ENCODE results near the gene COL12A1. TPM values are rescaled to one million over a fixed set of nuclear protein-coding genes. Genes with fewer than 3 reads are reported as not detected.

Gene COL12A1
- total RNA-seq, 1 experiment from 2014 or later, result not detected

GRCh38 chr6:75150685-75151412, 55.0 kb downstream of the COL12A1 start:
- in situ Hi-C loops (cut with HindIII; ENCODE audit: low sequenced_read_pairs), result no loop called here

GRCh38 chr6:75149696-75150095, 56.2 kb downstream of the COL12A1 start:
- in situ Hi-C loops (cut with HindIII; ENCODE audit: low sequenced_read_pairs), result no loop called here
- DNase-seq (ENCODE audit: low spot score), result no peak

More at GRCh38 chr6:75150685-75151412, 55.0 kb downstream of the COL12A1 start:
- no peak for DNase-seq (ENCODE audit: low spot score)

GRCh38 chr6:75149240-75149639, 56.6 kb downstream of the COL12A1 start:
- DNase-seq (ENCODE audit: low spot score), result no peak
- in situ Hi-C loops (cut with HindIII; ENCODE audit: low sequenced_read_pairs), result no loop called here

- no peak for DNase-seq (ENCODE audit: low spot score)
- in situ Hi-C loops (cut with HindIII; ENCODE audit: low sequenced_read_pairs), result no loop called here
Observed at GRCh38 chr6:75147512-75147911, 58.3 kb downstream of the COL12A1 start.

- DNase-seq (ENCODE audit: low spot score), result no peak
- in situ Hi-C loops (cut with HindIII; ENCODE audit: low sequenced_read_pairs), result no loop called here
Observed at GRCh38 chr6:75145976-75146375, 59.9 kb downstream of the COL12A1 start.

GRCh38 chr6:75145211-75145610, 60.6 kb downstream of the COL12A1 start:
- in situ Hi-C loops (cut with HindIII; ENCODE audit: low sequenced_read_pairs), result no loop called here
- no peak for DNase-seq (ENCODE audit: low spot score)

- no peak for DNase-seq (ENCODE audit: low spot score)
- in situ Hi-C loops (cut with HindIII; ENCODE audit: low sequenced_read_pairs), result no loop called here
Observed at GRCh38 chr6:75144386-75144785, 61.5 kb downstream of the COL12A1 start.

GRCh38 chr6:75143191-75143590, 62.7 kb downstream of the COL12A1 start:
- no peak for DNase-seq (ENCODE audit: low spot score)
- in situ Hi-C loops (cut with HindIII; ENCODE audit: low sequenced_read_pairs), result no loop called here

- in situ Hi-C loops (cut with HindIII; ENCODE audit: low sequenced_read_pairs), result no loop called here
Observed at GRCh38 chr6:75142721-75143120, 63.1 kb downstream of the COL12A1 start.

GRCh38 chr6:75135876-75136275, 70.0 kb downstream of the COL12A1 start:
- in situ Hi-C loops (cut with HindIII; ENCODE audit: low sequenced_read_pairs), result no loop called here
- DNase-seq (ENCODE audit: low spot score), result no peak

More at GRCh38 chr6:75142721-75143120, 63.1 kb downstream of the COL12A1 start:
- DNase-seq (ENCODE audit: low spot score), result no peak

GRCh38 chr6:75135450-75135849, 70.4 kb downstream of the COL12A1 start:
- in situ Hi-C loops (cut with HindIII; ENCODE audit: low sequenced_read_pairs), result no loop called here
- no peak for DNase-seq (ENCODE audit: low spot score)

- in situ Hi-C loops (cut with HindIII; ENCODE audit: low sequenced_read_pairs), result no loop called here
- DNase-seq (ENCODE audit: low spot score), result no peak
Observed at GRCh38 chr6:75130784-75131183, 75.1 kb downstream of the COL12A1 start.

GRCh38 chr6:75128878-75129570, 76.8 kb downstream of the COL12A1 start:
- in situ Hi-C loops (cut with HindIII; ENCODE audit: low sequenced_read_pairs), result no loop called here

GRCh38 chr6:75126518-75126917, 79.3 kb downstream of the COL12A1 start:
- no peak for DNase-seq (ENCODE audit: low spot score)
- in situ Hi-C loops (cut with HindIII; ENCODE audit: low sequenced_read_pairs), result no loop called here

More at GRCh38 chr6:75128878-75129570, 76.8 kb downstream of the COL12A1 start:
- no peak for DNase-seq (ENCODE audit: low spot score)

- no peak for DNase-seq (ENCODE audit: low spot score)
- in situ Hi-C loops (cut with HindIII; ENCODE audit: low sequenced_read_pairs), result no loop called here
Observed at GRCh38 chr6:75124983-75125382, 80.9 kb downstream of the COL12A1 start.

GRCh38 chr6:75124085-75124484, 81.8 kb downstream of the COL12A1 start:
- in situ Hi-C loops (cut with HindIII; ENCODE audit: low sequenced_read_pairs), result no loop called here
- DNase-seq (ENCODE audit: low spot score), result no peak

- DNase-seq (ENCODE audit: low spot score), result no peak
- in situ Hi-C loops (cut with HindIII; ENCODE audit: low sequenced_read_pairs), result no loop called here
Observed at GRCh38 chr6:75118925-75119515, 86.8 kb downstream of the COL12A1 start.

GRCh38 chr6:75117701-75118100, 88.2 kb downstream of the COL12A1 start:
- DNase-seq (ENCODE audit: low spot score), result no peak
- in situ Hi-C loops (cut with HindIII; ENCODE audit: low sequenced_read_pairs), result no loop called here

GRCh38 chr6:75116946-75117345, 88.9 kb downstream of the COL12A1 start:
- DNase-seq (ENCODE audit: low spot score), result no peak
- in situ Hi-C loops (cut with HindIII; ENCODE audit: low sequenced_read_pairs), result no loop called here

GRCh38 chr6:75115481-75115880, 90.4 kb downstream of the COL12A1 start:
- in situ Hi-C loops (cut with HindIII; ENCODE audit: low sequenced_read_pairs), result no loop called here

More at GRCh38 chr6:75115481-75115880, 90.4 kb downstream of the COL12A1 start:
- DNase-seq (ENCODE audit: low spot score), result no peak
